D341Med (cell line): ENCODE measurements around the gene USP10.

Experiments
- DNase-seq: peaks from one replicate; pipeline ENCODE4 v3.0.0; 2012; ENCODE audit warnings: low spot score

USP10 gene

GRCh38 chr16:84699712-84700445 lies at the start of gene USP10:
TSS of gene USP10 (plus strand) at chr16:84700000. CDS start at chr16:84700091, 91 bp downstream.
- peak; percentile 100 for DNase-seq

- DNase-seq, result no peak
Observed at GRCh38 chr16:84650062-84650991, 49.5 kb upstream of the USP10 start.

- no peak for DNase-seq
Observed at GRCh38 chr16:84652566-84652965, 47.2 kb upstream of the USP10 start.

GRCh38 chr16:84654238-84654637 lies 45.6 kb upstream of the USP10 start:
- DNase-seq, result no peak

- DNase-seq, result no peak
Observed at GRCh38 chr16:84654998-84655397, 44.8 kb upstream of the USP10 start.

GRCh38 chr16:84656649-84657048 lies 43.2 kb upstream of the USP10 start:
- no peak for DNase-seq

- no peak for DNase-seq
Observed at GRCh38 chr16:84657229-84657837, 42.5 kb upstream of the USP10 start.

- DNase-seq, result no peak
Observed at GRCh38 chr16:84658690-84659089, 41.1 kb upstream of the USP10 start.

- no peak for DNase-seq
Observed at GRCh38 chr16:84659656-84660300, 40.0 kb upstream of the USP10 start.

- no peak for DNase-seq
Observed at GRCh38 chr16:84660973-84661372, 38.8 kb upstream of the USP10 start.

GRCh38 chr16:84661418-84662060 lies 38.3 kb upstream of the USP10 start:
- DNase-seq, result no peak

GRCh38 chr16:84662471-84662870 lies 37.3 kb upstream of the USP10 start:
- DNase-seq, result no peak

GRCh38 chr16:84663433-84664101 lies 36.2 kb upstream of the USP10 start:
- DNase-seq, result no peak

- no peak for DNase-seq
Observed at GRCh38 chr16:84665359-84665758, 34.4 kb upstream of the USP10 start.

GRCh38 chr16:84665843-84666242 lies 34.0 kb upstream of the USP10 start:
- no peak for DNase-seq

- no peak for DNase-seq
Observed at GRCh38 chr16:84667600-84668309, 32.0 kb upstream of the USP10 start.

- no peak for DNase-seq
Observed at GRCh38 chr16:84670063-84670462, 29.7 kb upstream of the USP10 start.

- peak; percentile 88 for DNase-seq
Observed at GRCh38 chr16:84672276-84673202, 27.3 kb upstream of the USP10 start.

GRCh38 chr16:84673203-84673535 lies 26.6 kb upstream of the USP10 start:
- DNase-seq, result no peak
